ENCODE data around the gene TCF19.

The TCF19 gene

GRCh38 chr6:31158140-31158862 lies at the start of gene TCF19:
Gene TCF19, plus strand, starts transcription at chr6:31158589. Its CDS starts 881 bp downstream, at chr6:31159470.
- peak; percentile 100 for DNase-seq

DNA sequence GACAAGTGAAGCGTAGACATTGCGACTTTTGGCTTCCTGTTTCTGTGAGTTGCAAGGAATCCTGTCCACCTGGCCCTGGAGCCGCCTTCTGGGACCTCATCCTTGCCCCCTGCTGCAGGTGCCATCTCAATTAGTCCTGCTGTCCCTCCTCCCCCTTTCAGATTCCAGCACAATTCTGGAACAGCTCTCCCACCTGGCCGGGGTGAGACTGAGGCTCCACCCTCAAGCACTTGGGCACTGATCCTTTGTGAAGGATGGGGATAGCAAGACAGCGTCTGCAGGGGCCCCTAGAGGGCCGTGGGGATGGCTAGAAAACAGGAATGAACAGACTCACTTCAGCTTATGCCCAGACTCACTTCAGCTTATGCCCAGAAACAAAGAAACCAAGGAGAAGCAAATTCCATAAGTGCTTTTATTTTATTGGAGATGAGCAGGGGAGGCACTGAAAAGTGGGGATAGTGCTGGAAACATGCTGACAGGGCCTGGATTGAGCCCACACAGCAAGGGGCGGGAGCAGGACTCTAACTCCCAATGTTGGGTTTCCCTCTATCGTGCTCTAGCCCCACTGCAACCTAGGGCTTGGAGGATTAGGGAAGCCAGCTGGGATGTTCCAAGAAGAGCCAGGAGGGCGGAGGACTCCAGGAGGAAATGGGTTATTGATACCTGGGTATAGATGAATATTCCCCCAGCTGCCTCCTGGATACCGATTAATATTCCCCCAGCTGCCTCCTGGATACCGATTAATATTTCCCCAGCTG lies 47.4 kb upstream of the TCF19 start:
- DNase-seq = no peak

DNA sequence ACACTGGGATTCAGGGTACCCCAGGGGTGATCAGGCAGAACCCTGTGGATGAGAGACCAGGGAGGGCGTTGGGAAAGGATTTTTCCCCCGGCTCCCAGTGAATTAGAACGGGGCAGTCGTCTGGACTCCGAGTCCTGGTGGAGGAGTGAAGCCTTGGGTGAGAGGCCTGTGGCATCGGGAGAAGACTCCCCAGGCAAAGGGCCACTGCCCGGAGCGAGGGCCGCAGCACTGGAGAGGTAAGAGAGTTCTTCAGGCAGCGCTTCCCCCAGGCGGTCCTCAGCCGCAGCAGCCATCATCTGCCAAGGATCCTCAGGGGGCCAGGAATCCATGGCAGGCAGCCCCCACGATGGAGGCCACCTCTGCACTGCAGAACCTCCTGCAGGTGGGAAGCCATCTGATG lies 46.7 kb upstream of the TCF19 start:
- DNase-seq = no peak

GRCh38 chr6:31112478-31112877 lies 45.9 kb upstream of the TCF19 start, which contains the start of gene C6orf15:
Gene C6orf15, minus strand, starts transcription at chr6:31112575. Its CDS starts 20 bp downstream, at chr6:31112555.
- DNase-seq = no peak

DNA sequence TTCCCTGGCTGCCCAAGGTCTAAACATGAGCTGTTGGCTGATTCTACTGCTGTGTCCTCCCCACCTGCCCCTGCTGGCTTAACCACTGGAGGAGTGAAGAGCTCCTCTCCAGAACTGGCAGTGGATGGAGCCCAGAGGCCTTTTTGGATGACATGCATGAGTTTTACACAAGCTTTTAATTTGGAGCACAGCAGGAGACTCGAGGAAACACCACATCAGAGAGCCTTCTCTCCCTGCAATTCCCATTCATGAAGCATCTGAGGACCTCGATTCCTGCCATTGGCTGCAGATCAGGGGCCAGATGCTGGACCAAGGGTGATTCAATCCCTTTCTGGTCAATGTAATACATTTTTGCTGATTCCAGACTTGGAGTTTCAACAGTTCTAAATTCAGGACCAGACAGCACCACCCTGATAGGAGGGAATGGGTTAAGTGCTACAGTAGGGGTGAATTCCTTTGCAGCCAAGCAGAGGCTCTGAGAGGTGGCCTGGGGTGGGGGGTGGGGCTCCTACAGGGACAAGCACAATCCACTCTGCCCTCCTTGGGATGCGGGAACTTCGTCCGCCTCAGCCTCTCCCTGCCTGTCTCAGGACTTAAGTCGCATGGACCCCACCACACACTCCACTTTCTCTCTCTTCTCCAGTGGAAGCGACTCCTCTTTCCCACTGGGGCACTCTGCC lies 44.4 kb upstream of the TCF19 start:
- DNase-seq = no peak

- peak; percentile 94 for DNase-seq
Measured at GRCh38 chr6:31114541-31114878, 43.9 kb upstream of the TCF19 start, which contains the start of gene PSORS1C1. Gene PSORS1C1, plus strand, starts transcription at chr6:31114800. Its CDS starts 14,833 bp downstream, at chr6:31129633.

DNA sequence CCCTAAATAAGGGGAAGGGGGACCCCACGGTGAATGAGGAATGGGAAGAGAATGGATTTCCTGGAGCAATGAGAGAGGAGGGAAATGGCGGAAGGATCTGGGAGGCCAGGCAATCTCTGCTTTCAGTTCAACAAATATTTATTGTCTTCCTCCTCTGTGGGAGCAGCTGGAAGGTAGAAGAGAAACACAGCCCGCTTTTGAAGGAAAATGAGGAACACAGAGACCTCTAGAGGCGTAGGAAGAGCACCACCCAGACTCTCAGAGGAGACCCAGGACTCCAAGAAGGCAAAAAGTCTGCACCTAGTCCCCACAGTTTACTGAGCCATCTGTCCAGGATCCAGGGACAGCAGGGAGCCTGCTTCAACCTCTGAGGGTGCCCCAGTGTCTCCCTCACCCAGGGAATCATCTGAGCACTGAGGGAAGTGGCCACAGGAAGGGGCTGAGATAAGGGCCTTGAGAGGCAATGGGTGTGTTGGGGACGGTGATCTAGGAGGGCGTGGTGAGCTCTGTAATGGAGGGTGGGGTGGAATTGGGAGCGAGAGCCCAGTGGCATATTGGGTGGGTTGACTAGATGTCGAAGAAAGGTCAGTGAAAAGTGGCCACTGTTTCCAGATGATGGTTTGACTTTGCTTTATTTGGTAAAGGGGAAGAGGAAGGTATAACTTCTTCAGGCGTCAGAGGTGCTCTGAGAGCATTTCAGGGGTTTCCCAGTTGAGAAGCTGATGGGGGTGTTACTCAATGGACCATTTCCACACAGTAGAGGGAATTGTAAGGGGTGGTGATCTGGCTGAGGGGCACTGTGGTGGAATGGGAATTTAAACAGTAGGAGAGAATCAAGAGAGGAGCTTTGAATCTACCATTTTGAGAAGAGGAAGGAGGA lies 43.2 kb upstream of the TCF19 start:
- DNase-seq = peak; percentile 45

GRCh38 chr6:31115941-31116560 lies 42.3 kb upstream of the TCF19 start:
- DNase-seq = no peak

- no peak for DNase-seq
Measured at GRCh38 chr6:31116661-31117385, 41.6 kb upstream of the TCF19 start.

GRCh38 chr6:31118178-31118577 lies 40.2 kb upstream of the TCF19 start:
- no peak for DNase-seq

GRCh38 chr6:31120151-31120915 lies 38.1 kb upstream of the TCF19 start, which contains the start of gene CDSN:
Gene CDSN, minus strand, starts transcription at chr6:31120446. Its CDS starts 27 bp downstream, at chr6:31120419.
- DNase-seq = no peak

GRCh38 chr6:31121131-31121790 lies 37.1 kb upstream of the TCF19 start:
- no peak for DNase-seq

GRCh38 chr6:31122791-31123706 lies 35.3 kb upstream of the TCF19 start:
- peak; percentile 89 for DNase-seq

DNA sequence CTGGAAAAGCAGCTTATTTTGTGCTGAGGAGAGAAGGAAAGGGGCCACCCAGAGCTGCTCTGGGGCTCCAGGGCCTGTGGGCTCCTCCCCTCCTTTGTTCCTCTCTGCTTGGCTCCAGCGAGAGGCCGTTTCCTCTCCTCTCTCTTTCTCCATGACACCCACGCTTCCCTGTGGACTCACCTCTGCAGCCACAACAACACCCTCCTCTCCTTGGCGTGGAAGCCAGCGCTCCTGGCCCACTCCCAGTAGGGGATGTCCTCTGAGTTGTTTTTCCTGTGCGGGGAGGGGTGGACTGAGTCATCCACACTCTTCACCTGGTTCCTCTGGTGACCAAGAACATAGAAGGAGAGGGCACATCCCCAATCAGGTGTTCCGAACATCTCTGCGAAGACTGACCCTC lies 33.2 kb upstream of the TCF19 start:
- DNase-seq = peak; percentile 68

DNA sequence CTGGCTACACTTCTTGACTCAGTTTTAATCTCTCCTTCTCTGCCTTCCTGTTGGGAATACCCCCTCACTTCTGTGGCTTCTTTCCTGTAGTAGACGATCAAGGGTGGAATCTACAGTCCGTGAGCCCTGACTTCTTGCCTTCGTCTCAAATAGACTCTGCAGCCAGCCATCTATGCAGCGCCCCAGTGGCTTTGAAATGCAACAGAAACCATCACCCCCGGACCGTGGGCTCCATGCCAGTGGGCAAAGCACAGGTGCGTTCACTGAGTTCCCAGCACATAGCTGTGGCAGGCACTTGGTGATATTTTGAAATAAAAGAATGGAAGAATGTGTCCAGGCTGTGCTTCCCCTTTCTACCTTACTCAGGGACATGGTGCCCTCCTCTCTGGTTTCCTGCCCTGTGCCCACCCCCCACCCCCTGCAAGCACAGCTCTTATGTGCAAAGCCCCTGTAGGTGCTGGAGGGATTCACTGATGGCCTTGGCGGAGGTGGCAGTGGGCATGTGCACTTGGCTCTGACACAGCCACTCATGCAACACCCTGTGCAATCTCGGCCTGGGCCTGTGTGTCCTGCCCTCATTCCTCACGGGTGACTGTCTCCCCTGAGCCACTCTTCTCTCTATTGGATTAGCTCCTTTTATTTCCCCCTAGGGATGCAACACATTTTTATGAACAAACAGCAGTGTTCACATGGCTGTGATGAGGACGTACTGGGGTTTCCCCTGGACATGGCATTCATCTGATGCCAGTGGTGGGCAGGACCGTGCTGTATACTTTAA lies 32.6 kb upstream of the TCF19 start:
- DNase-seq = peak; percentile 24

GRCh38 chr6:31126396-31127175 lies 31.8 kb upstream of the TCF19 start:
- DNase-seq = no peak

GRCh38 chr6:31128093-31128676 lies 30.2 kb upstream of the TCF19 start:
- peak; percentile 26 for DNase-seq

Data from kidney glomerular epithelial cell (primary cell).